PC-9 (cell line): ENCODE measurements around the gene PRKG1. TPM values are rescaled to one million over a fixed set of nuclear protein-coding genes. Genes with fewer than 3 reads are reported as not detected.

Experiments used
- BruUV-seq: library from RNA; stranded (reverse); fragments of 400-500 nt; replicated peaks from 2 replicates; lab custom pipeline; 2021; lab: Mats Ljungman, UMichigan
- CTCF ChIA-PET: fragments of 300-600 bp; sonication (Branson Sonifier 250); formaldehyde crosslinking; loops from one replicate; lab custom pipeline; 2022; ENCODE audit warnings: antibody characterized with exemption; lab: Charles Lee
- POLR2A ChIA-PET: fragments of 300-600 bp; sonication (Branson Sonifier 250); formaldehyde crosslinking; loops from one replicate; lab custom pipeline; 2022; ENCODE audit warnings: antibody characterized with exemption; ENCODE audit not compliant: unreplicated experiment; lab: Charles Lee
- DNase-seq, 2 experiments: peaks; one replicate each; pipeline versions ENCODE4 v3.0.0 to v3.0.0-alpha.2; 2015 to 2022; ENCODE audit warnings: mixed read lengths in 1 of 2
- H2AFZ ChIP-seq: fragments of 200-600 bp; sonication (generic); 2 replicates; pipeline ENCODE4 v1.8.1; 2017; ENCODE audit warnings: antibody characterized with exemption
- H3F3A ChIP-seq: fragments of 200-600 bp; sonication (generic); 2 replicates; pipeline ENCODE4 v1.8.1; 2017; ENCODE audit warnings: antibody characterized with exemption, mild to moderate bottlenecking, low read depth; ENCODE audit not compliant: insufficient read depth
- H3K27ac ChIP-seq: fragments of 200-600 bp; sonication (generic); 2 replicates; pipeline ENCODE4 v1.6.1; 2016; ENCODE audit warnings: mixed run types
- H3K27me3 ChIP-seq: fragments of 200-600 bp; sonication (generic); 2 replicates; pipeline ENCODE4 v1.6.1; 2016; ENCODE audit warnings: low read depth, mixed run types; ENCODE audit not compliant: insufficient read depth
- H3K36me3 ChIP-seq: fragments of 200-600 bp; sonication (generic); 2 replicates; pipeline ENCODE4 v1.6.1; 2016; ENCODE audit warnings: low read depth, mixed run types
- H3K4me1 ChIP-seq: fragments of 200-600 bp; sonication (generic); replicated peaks from 2 replicates; pipeline ENCODE4 v1.6.1; 2016; ENCODE audit warnings: mixed run types; ENCODE audit not compliant: insufficient read depth
- H3K4me2 ChIP-seq: fragments of 200-600 bp; sonication (generic); 2 replicates; pipeline ENCODE4 v1.6.1; 2017; ENCODE audit warnings: mixed run types
- H3K4me3 ChIP-seq: fragments of 200-600 bp; sonication (generic); 2 replicates; pipeline ENCODE4 v1.6.1; 2016; ENCODE audit warnings: mixed run types
- H3K79me2 ChIP-seq: fragments of 200-600 bp; sonication (generic); 2 replicates; pipeline ENCODE4 v1.6.1; 2017; ENCODE audit warnings: low read depth, mixed run types
- H3K9me2 ChIP-seq: fragments of 200-600 bp; sonication (generic); 2 replicates; pipeline ENCODE4 v1.8.1; 2017; ENCODE audit warnings: mild to moderate bottlenecking; ENCODE audit not compliant: insufficient read depth
- H3K9me3 ChIP-seq: fragments of 200-600 bp; sonication (generic); 2 replicates; pipeline ENCODE4 v1.8.1; 2016; ENCODE audit warnings: low read depth; ENCODE audit not compliant: insufficient read depth
- H4K20me1 ChIP-seq: fragments of 200-600 bp; sonication (generic); 2 replicates; pipeline ENCODE4 v1.8.1; 2017; ENCODE audit not compliant: insufficient read depth
- CTCF ChIP-seq: fragments of 200-600 bp; sonication (generic); conservative IDR thresholded peaks from 2 replicates; pipeline ENCODE4 v1.6.1; 2017; ENCODE audit warnings: mixed run types, antibody characterized with exemption, mild to moderate bottlenecking, moderate library complexity
- EZH2 ChIP-seq: fragments of 200-600 bp; sonication (generic); IDR thresholded peaks from 2 replicates; pipeline ENCODE4 v1.8.0; 2017; ENCODE audit warnings: antibody characterized with exemption, low read depth
- intact Hi-C: fragments of 100-400 bp; cut with micrococcal nuclease; formaldehyde crosslinking; loops from one replicate; pipeline ENCODE4 v1.10.0; 2022; ENCODE audit not compliant: unreplicated experiment
- total RNA-seq: library from RNA; stranded (reverse); gene quantifications from 2 replicates; pipeline ENCODE4 v1.2.3, GENCODE V29; 2021

PRKG1 gene
- total RNA-seq, 1 experiment from 2014 or later = 0.70 TPM

DNA sequence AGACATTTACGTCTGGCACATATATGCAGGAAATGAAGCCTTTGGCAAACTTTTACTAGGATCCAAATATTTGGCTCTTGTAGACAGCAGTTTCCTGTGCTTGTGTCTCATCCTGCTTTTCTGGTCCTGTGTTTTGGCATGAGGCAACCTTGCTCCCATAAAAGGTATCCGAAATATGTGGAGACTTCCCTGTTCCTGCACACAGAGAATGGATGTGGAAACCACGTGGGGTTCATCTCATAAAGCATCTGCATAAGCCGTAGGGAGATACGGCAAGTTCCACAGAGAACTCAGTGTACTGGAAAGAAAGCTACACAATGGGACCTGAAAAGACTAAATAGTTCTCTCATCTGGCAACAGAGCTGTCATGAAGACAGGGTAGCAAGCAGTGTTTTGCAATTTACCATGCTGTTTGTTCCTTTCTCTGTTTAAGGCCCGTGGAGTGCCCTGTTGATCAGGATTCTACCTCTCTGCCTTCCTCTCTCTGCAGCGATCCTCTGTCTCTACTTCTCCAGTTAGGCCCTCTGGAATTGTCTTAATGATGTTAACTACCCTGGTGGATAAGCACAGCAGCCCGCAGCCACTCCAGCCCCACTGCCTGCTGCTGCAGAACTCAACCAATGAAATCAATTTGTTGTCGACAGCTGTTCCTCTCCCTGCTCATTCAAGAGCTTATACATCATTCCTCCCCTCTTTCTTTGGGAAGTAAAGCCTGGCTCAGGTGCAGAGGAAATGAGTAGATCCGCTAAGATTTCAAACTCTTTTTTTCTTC is 331.5 kb downstream of the PRKG1 start:
- intact Hi-C loops = no loop called here
- DNase-seq = no peak
- Histone ChIP-seq H3F3A (no peaks in the 10 kb centered on the region), H3K4me1 (no peaks in the 10 kb centered on the region), H2AFZ (no peak overlapping the region), H3K79me2 (no peaks in the 10 kb centered on the region), H3K36me3 (no peaks in the 10 kb centered on the region), H4K20me1 (no peaks in the 10 kb centered on the region), H3K9me3 (no peaks in the 10 kb centered on the region), H3K27ac (no peak overlapping the region), H3K9me2 (no peaks in the 10 kb centered on the region), H3K4me3 (no peak overlapping the region), H3K27me3 (no peaks in the 10 kb centered on the region), H3K4me2 (no peak overlapping the region)
- TF ChIP-seq EZH2 = no peak
- no peak for TF ChIP-seq CTCF
- POLR2A ChIA-PET = no interaction called here
- CTCF ChIA-PET = no interaction called here
- BruUV-seq = no TSS peak

DNA sequence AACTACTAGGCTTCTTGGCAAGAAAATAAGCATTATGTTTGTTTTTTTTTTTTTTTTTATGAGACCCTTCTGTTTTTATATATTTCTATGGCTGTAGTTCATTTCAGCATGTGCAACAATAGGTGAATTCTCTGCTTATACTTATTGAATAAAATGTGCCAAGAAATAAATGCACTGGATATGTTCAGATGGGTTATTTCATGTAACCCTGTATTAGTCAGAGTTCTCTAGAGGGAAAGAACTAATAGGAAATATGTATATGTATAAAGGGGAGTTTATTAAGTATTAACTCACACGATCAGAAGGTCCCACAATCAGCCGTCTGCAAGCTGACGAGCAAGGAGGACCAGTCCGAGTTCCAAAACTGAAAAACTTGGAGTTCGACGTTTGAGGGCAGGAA is 332.3 kb downstream of the PRKG1 start:
- Histone ChIP-seq H3K27ac (no peak overlapping the region), H2AFZ (no peak overlapping the region), H3K4me3 (no peak overlapping the region), H3K4me2 (no peak overlapping the region), H3K4me1 (no peaks in the 10 kb centered on the region), H3K79me2 (no peaks in the 10 kb centered on the region), H3K9me2 (no peaks in the 10 kb centered on the region), H4K20me1 (no peaks in the 10 kb centered on the region), H3K27me3 (no peaks in the 10 kb centered on the region), H3K9me3 (no peaks in the 10 kb centered on the region), H3K36me3 (no peaks in the 10 kb centered on the region), H3F3A (no peaks in the 10 kb centered on the region)
- intact Hi-C loops = no loop called here
- no peak for DNase-seq
- POLR2A ChIA-PET = no interaction called here
- CTCF ChIA-PET = no interaction called here
- no TSS peak for BruUV-seq
- no peak for TF ChIP-seq EZH2
- TF ChIP-seq CTCF = no peak

- CTCF ChIA-PET = no interaction called here
- H3K9me2 ChIP-seq = no peaks in the 10 kb centered on the region
- intact Hi-C loops = no loop called here
Measured at GRCh38 chr10:51416494-51416893, 342.2 kb downstream of the PRKG1 start.

More at GRCh38 chr10:51416494-51416893, 342.2 kb downstream of the PRKG1 start:
- Histone ChIP-seq H3K27me3 (no peaks in the 10 kb centered on the region), H3K79me2 (no peaks in the 10 kb centered on the region), H3K4me3 (no peak overlapping the region), H3F3A (no peaks in the 10 kb centered on the region), H3K9me3 (peaks cover 3% of the 10 kb centered on the region; the same call in 1 of the 2 replicates), H4K20me1 (no peaks in the 10 kb centered on the region), H3K36me3 (no peaks in the 10 kb centered on the region), H3K4me1 (no peaks in the 10 kb centered on the region), H2AFZ (no peak overlapping the region), H3K27ac (no peak overlapping the region), H3K4me2 (no peak overlapping the region)
- POLR2A ChIA-PET = no interaction called here
- no TSS peak for BruUV-seq
- no peak for TF ChIP-seq CTCF
- no peak for TF ChIP-seq EZH2
- DNase-seq = no peak
